ENCODE measurements around the gene AJM1.

AJM1 gene

GRCh38 chr9:136821826-136822544 is 20.3 kb upstream of the AJM1 start:
- peaks cover 3 to 10% of the 10 kb centered on the region in 2 donors for H3K4me1 Mint-ChIP-seq (ENCODE audit: low read depth in 2 of 2)
- DNase-seq (no peak), ATAC-seq (replicated peaks) (no peak)
- no peaks in the 10 kb centered on the region for H3K9me3 Mint-ChIP-seq
- no peak overlapping the region for H3K27ac Mint-ChIP-seq
- H3K4me3 Mint-ChIP-seq = no peak overlapping the region
- no peaks in the 10 kb centered on the region for H3K27me3 Mint-ChIP-seq
- peaks cover 31% of the 10 kb centered on the region for H3K36me3 Mint-ChIP-seq (ENCODE audit: insufficient read depth)

GRCh38 chr9:136823136-136824046 is 18.9 kb upstream of the AJM1 start:
- ATAC-seq (replicated peaks) (no peak), DNase-seq (no peak)
- Mint-ChIP-seq H3K4me1 (ENCODE audit: low read depth in 2 of 2) (peaks cover 3 to 8% of the 10 kb centered on the region in 2 donors), H3K9me3 (no peaks in the 10 kb centered on the region), H3K4me3 (no peak overlapping the region), H3K27ac (no peak overlapping the region), H3K36me3 (ENCODE audit: insufficient read depth) (peaks cover 27% of the 10 kb centered on the region), H3K27me3 (no peaks in the 10 kb centered on the region)

- H3K4me3 Mint-ChIP-seq = no peak overlapping the region
- DNase-seq (no peak), ATAC-seq (replicated peaks) (no peak)
- H3K9me3 Mint-ChIP-seq = no peaks in the 10 kb centered on the region
- no peaks in the 10 kb centered on the region for H3K27me3 Mint-ChIP-seq
- peaks cover 28% of the 10 kb centered on the region for H3K36me3 Mint-ChIP-seq (ENCODE audit: insufficient read depth)
- H3K4me1 Mint-ChIP-seq (ENCODE audit: low read depth in 2 of 2) = peaks cover 3 to 5% of the 10 kb centered on the region in 2 donors
- no peak overlapping the region for H3K27ac Mint-ChIP-seq
Measured at GRCh38 chr9:136824496-136825225, 17.6 kb upstream of the AJM1 start.

GRCh38 chr9:136825295-136826187 is 16.7 kb upstream of the AJM1 start:
- H3K27ac Mint-ChIP-seq = no peak overlapping the region
- no peaks in the 10 kb centered on the region for H3K27me3 Mint-ChIP-seq
- DNase-seq (no peak), ATAC-seq (replicated peaks) (no peak)
- peaks cover 3 to 5% of the 10 kb centered on the region in 2 donors for H3K4me1 Mint-ChIP-seq (ENCODE audit: low read depth in 2 of 2)
- H3K4me3 Mint-ChIP-seq = no peak overlapping the region
- peaks cover 35% of the 10 kb centered on the region for H3K36me3 Mint-ChIP-seq (ENCODE audit: insufficient read depth)
- no peaks in the 10 kb centered on the region for H3K9me3 Mint-ChIP-seq

- Mint-ChIP-seq H3K9me3 (no peaks in the 10 kb centered on the region), H3K36me3 (ENCODE audit: insufficient read depth) (peaks cover 37% of the 10 kb centered on the region), H3K27me3 (no peaks in the 10 kb centered on the region), H3K4me3 (no peak overlapping the region), H3K27ac (no peak overlapping the region), H3K4me1 (ENCODE audit: low read depth in 2 of 2) (peaks cover under 1% of the 10 kb centered on the region in 2 donors)
- ATAC-seq (replicated peaks) = no peak
- no peak for DNase-seq
Measured at GRCh38 chr9:136826188-136826541, 16.1 kb upstream of the AJM1 start.

- ATAC-seq (replicated peaks) = no peak
Measured at GRCh38 chr9:136826703-136827582, 15.3 kb upstream of the AJM1 start.

GRCh38 chr9:136827794-136828473 is 14.3 kb upstream of the AJM1 start:
- Mint-ChIP-seq H3K36me3 (ENCODE audit: insufficient read depth) (peaks cover 37% of the 10 kb centered on the region), H3K4me3 (no peak overlapping the region), H3K27me3 (no peaks in the 10 kb centered on the region), H3K27ac (peak overlapping the region in 1 of 2 donors; percentile 71), H3K4me1 (ENCODE audit: low read depth in 2 of 2) (no peaks in the 10 kb centered on the region), H3K9me3 (no peaks in the 10 kb centered on the region)
- ATAC-seq (replicated peaks) (no peak), DNase-seq (no peak)

More at GRCh38 chr9:136826703-136827582, 15.3 kb upstream of the AJM1 start:
- Mint-ChIP-seq H3K9me3 (no peaks in the 10 kb centered on the region), H3K4me3 (no peak overlapping the region), H3K27me3 (no peaks in the 10 kb centered on the region), H3K27ac (no peak overlapping the region), H3K36me3 (ENCODE audit: insufficient read depth) (peaks cover 40% of the 10 kb centered on the region), H3K4me1 (ENCODE audit: low read depth in 2 of 2) (no peaks in the 10 kb centered on the region)
- DNase-seq = no peak

GRCh38 chr9:136828474-136829140 is 13.7 kb upstream of the AJM1 start:
- DNase-seq (no peak), ATAC-seq (replicated peaks) (no peak)
- no peaks in the 10 kb centered on the region for H3K4me1 Mint-ChIP-seq (ENCODE audit: low read depth in 2 of 2)
- H3K27me3 Mint-ChIP-seq = no peaks in the 10 kb centered on the region
- H3K27ac Mint-ChIP-seq = peak overlapping the region in 1 of 2 donors; percentile 71
- H3K36me3 Mint-ChIP-seq (ENCODE audit: insufficient read depth) = peaks cover 32% of the 10 kb centered on the region
- no peaks in the 10 kb centered on the region for H3K9me3 Mint-ChIP-seq
- H3K4me3 Mint-ChIP-seq = no peak overlapping the region

- no peak overlapping the region for H3K4me3 Mint-ChIP-seq
- H3K4me1 Mint-ChIP-seq (ENCODE audit: low read depth in 2 of 2) = no peaks in the 10 kb centered on the region
- no peak overlapping the region for H3K27ac Mint-ChIP-seq
- H3K36me3 Mint-ChIP-seq (ENCODE audit: insufficient read depth) = peaks cover 24% of the 10 kb centered on the region
- no peaks in the 10 kb centered on the region for H3K9me3 Mint-ChIP-seq
- DNase-seq = no peak
- ATAC-seq (replicated peaks) = no peak
- H3K27me3 Mint-ChIP-seq = no peaks in the 10 kb centered on the region
Measured at GRCh38 chr9:136829412-136829811, 12.9 kb upstream of the AJM1 start.

- Mint-ChIP-seq H3K27me3 (no peaks in the 10 kb centered on the region), H3K27ac (no peak overlapping the region), H3K36me3 (ENCODE audit: insufficient read depth) (peaks cover 29% of the 10 kb centered on the region), H3K9me3 (no peaks in the 10 kb centered on the region), H3K4me1 (ENCODE audit: low read depth in 2 of 2) (no peaks in the 10 kb centered on the region), H3K4me3 (no peak overlapping the region)
- ATAC-seq (replicated peaks) = no peak
- no peak for DNase-seq
Measured at GRCh38 chr9:136829981-136830885, 12.0 kb upstream of the AJM1 start.
